Measurements from ENCODE around the gene LHFPL6.

The LHFPL6 gene

DNA sequence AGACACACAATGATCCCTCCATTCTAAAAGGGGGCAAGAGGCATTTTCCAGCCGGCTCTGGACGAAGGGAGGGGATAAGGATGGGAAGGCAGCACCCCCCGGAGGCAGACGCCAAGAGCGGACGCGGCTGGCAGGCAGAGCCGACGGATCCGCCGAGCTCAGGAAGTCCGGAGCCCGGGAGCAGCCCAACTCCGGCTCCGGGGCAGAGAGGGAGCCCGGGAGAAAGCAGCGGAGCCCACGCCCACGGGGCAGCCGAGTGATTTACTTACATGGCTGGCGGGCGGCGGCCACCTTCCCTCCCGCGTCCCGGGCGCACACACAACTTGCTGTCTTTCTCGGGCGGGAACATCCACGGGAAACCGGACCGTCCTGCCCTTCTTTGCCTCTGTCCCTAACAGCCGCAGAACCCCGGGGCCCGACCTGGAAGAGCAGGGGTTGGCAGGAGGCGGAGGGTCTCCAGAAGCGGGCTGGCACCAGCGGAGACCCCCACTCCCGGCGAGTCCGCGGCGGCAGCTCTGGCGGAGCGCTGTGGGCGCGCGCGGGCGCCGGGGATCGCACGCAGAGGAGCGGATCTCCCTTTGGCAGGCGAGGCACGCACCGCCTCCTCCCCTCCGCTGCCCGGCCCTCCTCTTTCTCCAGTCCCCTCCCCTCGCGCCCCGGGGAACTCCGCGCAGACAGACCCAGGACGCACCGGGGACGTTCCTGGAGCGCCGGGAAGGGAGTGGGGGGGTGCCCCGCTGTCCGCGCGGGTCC is at the start of gene LHFPL6:
TSS of gene LHFPL6 (minus strand) at position 580 of the 753 bp plus-strand sequence.
- DNase-seq (ENCODE audit: low read depth), result peak; percentile 86
- TF ChIP-seq CTCF (IDR thresholded peaks at IDR 0.05; ENCODE audit: low read depth, low read length), result no peak
- peak; percentile 3 for TF ChIP-seq MYC (IDR thresholded peaks at IDR 0.05; ENCODE audit: low read depth, low read length)
- TF ChIP-seq, protein P1, sequence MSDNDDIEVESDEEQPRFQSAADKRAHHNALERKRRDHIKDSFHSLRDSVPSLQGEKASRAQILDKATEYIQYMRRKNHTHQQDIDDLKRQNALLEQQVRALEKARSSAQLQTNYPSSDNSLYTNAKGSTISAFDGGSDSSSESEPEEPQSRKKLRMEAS (IDR thresholded peaks at IDR 0.05; ENCODE audit: low read depth, low read length), result no peak; the same call in 1 of the 2 replicates
- TF ChIP-seq POLR2A (IDR thresholded peaks at IDR 0.05; ENCODE audit: extremely low read depth, insufficient read length), result peak; percentile 64
- peak within 1 kb of the TSS; percentile 70 for H3K4me3 ChIP-seq (ENCODE audit: low read depth, low read length)

DNA sequence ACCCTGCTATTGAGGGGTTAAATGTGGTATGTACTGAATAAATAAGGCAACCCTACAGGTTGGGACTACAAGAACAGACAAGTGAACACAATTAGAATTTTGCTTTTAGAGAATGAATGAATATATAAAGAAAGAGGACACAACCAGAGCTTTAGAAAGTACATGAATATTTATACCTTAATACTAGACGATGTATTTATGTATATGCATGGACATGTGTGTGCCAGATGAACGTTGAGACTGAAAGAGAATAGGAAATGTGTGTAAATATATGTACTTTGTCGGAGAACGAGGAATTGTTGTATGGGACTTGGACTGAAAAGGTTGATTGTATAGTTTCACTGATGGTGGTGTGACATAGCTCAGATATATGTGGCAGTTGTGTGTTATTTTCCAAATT is 43.1 kb upstream of the LHFPL6 start:
- no peak for DNase-seq (ENCODE audit: low read depth)
- no peak overlapping the region for H3K4me3 ChIP-seq (ENCODE audit: low read depth, low read length)
- TF ChIP-seq, protein P1 (IDR thresholded peaks at IDR 0.05; ENCODE audit: low read depth, low read length), result no peak
- TF ChIP-seq MYC (IDR thresholded peaks at IDR 0.05; ENCODE audit: low read depth, low read length) (no peak), POLR2A (IDR thresholded peaks at IDR 0.05; ENCODE audit: extremely low read depth, insufficient read length) (no peak), CTCF (IDR thresholded peaks at IDR 0.05; ENCODE audit: low read depth, low read length) (no peak)

DNA sequence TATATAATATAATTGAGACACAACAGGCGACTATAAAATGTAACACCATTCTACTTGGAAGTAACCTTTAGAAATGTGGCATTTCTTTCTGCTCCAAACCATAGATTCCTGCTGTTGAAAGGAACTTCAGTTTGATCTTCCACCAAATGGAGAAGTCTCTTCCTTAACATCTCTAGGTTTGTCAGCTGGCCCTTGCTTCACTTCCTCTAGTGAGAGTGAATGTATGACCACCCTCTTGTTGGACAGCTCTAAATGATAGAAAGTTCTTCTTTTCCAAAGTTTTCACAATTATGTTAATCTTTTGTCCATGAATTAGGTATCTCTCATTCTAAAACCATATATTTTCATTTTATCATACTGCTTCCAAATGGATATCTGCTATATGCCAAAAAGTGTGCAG is 38.7 kb upstream of the LHFPL6 start:
- H3K4me3 ChIP-seq (ENCODE audit: low read depth, low read length), result no peak overlapping the region
- peak; percentile 52 for DNase-seq (ENCODE audit: low read depth)
- TF ChIP-seq MYC (IDR thresholded peaks at IDR 0.05; ENCODE audit: low read depth, low read length), result 0 out of 2 replicates have a peak, but pooled peaks have one; percentile 25
- TF ChIP-seq CTCF (IDR thresholded peaks at IDR 0.05; ENCODE audit: low read depth, low read length), result no peak
- TF ChIP-seq POLR2A (IDR thresholded peaks at IDR 0.05; ENCODE audit: extremely low read depth, insufficient read length), result no peak
- TF ChIP-seq, protein P1 (IDR thresholded peaks at IDR 0.05; ENCODE audit: low read depth, low read length), result no peak

GRCh38 chr13:39637890-39638289 is 34.9 kb upstream of the LHFPL6 start:
- no peak overlapping the region for H3K4me3 ChIP-seq (ENCODE audit: low read depth, low read length)
- no peak for TF ChIP-seq CTCF (IDR thresholded peaks at IDR 0.05; ENCODE audit: low read depth, low read length)
- TF ChIP-seq MYC (IDR thresholded peaks at IDR 0.05; ENCODE audit: low read depth, low read length), result no peak
- TF ChIP-seq POLR2A (IDR thresholded peaks at IDR 0.05; ENCODE audit: extremely low read depth, insufficient read length), result no peak
- TF ChIP-seq, protein P1 (IDR thresholded peaks at IDR 0.05; ENCODE audit: low read depth, low read length), result 0 out of 2 replicates have a peak, but pooled peaks have one; percentile 6
- DNase-seq (ENCODE audit: low read depth), result no peak

DNA sequence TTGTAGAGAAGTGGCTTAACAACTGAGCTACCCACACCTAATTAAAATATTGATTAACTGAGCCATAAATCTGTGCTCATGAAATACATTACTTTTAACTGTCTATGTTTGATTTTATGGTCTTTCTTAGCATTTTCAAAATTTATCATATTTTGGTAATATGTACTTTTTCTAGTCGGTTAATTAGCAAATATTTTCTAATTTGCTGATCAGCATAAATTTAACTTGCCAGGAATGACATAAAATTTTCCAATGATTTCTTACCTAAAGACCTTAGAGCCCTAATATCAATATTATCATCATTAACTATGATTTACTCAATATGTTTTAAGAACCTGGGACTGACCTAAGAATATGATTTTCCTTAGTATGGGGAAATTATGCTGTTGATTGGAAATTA is 32.6 kb upstream of the LHFPL6 start:
- TF ChIP-seq MYC (IDR thresholded peaks at IDR 0.05; ENCODE audit: low read depth, low read length) (no peak), CTCF (IDR thresholded peaks at IDR 0.05; ENCODE audit: low read depth, low read length) (no peak), POLR2A (IDR thresholded peaks at IDR 0.05; ENCODE audit: extremely low read depth, insufficient read length) (no peak)
- TF ChIP-seq, protein P1 (IDR thresholded peaks at IDR 0.05; ENCODE audit: low read depth, low read length), result no peak
- H3K4me3 ChIP-seq (ENCODE audit: low read depth, low read length), result no peak overlapping the region
- no peak for DNase-seq (ENCODE audit: low read depth)
